ENCODE measurements around the gene ADARB1.
"Not testable (repeated sequence)": the region's sequence is repeated elsewhere in the genome, so short reads cannot be mapped to it uniquely, and the experiment has no call there.

ADARB1 gene

GRCh38 chr21:45136500-45136899, 62.1 kb downstream of the ADARB1 start:
- no peak for DNase-seq (ENCODE audit: low spot score)

GRCh38 chr21:45136927-45137611, 62.7 kb downstream of the ADARB1 start:
- DNase-seq (ENCODE audit: low spot score): peak; percentile 82

- no peak for DNase-seq (ENCODE audit: low spot score)
These were observed 63.2 kb downstream of the ADARB1 start for GRCh38 chr21:45137612-45137937.

GRCh38 chr21:45138199-45139002, 64.0 kb downstream of the ADARB1 start:
- DNase-seq (ENCODE audit: low spot score): peak; percentile 57

- DNase-seq (ENCODE audit: low spot score): not testable (repeated sequence)
These were observed 64.6 kb downstream of the ADARB1 start for GRCh38 chr21:45139003-45139360.

- no peak for DNase-seq (ENCODE audit: low spot score)
These were observed 65.1 kb downstream of the ADARB1 start for GRCh38 chr21:45139473-45139872.

GRCh38 chr21:45140346-45140940, 66.1 kb downstream of the ADARB1 start:
- DNase-seq (ENCODE audit: low spot score): peak; percentile 92

- not testable (repeated sequence) for DNase-seq (ENCODE audit: low spot score)
These were observed 66.6 kb downstream of the ADARB1 start for GRCh38 chr21:45140944-45141343.

- DNase-seq (ENCODE audit: low spot score): no peak
These were observed 67.1 kb downstream of the ADARB1 start for GRCh38 chr21:45141507-45141906.

GRCh38 chr21:45142469-45143308, 68.3 kb downstream of the ADARB1 start:
- peak; percentile 30 for DNase-seq (ENCODE audit: low spot score)

- DNase-seq (ENCODE audit: low spot score): no peak
These were observed 69.5 kb downstream of the ADARB1 start for GRCh38 chr21:45143855-45144254.

- no peak for DNase-seq (ENCODE audit: low spot score)
These were observed 70.8 kb downstream of the ADARB1 start for GRCh38 chr21:45145146-45145545.

GRCh38 chr21:45145846-45146245, 71.5 kb downstream of the ADARB1 start:
- not testable (repeated sequence) for DNase-seq (ENCODE audit: low spot score)

GRCh38 chr21:45146306-45146705, 71.9 kb downstream of the ADARB1 start:
- no peak for DNase-seq (ENCODE audit: low spot score)

- DNase-seq (ENCODE audit: low spot score): no peak
These were observed 72.4 kb downstream of the ADARB1 start for GRCh38 chr21:45146801-45147200.

- no peak for DNase-seq (ENCODE audit: low spot score)
These were observed 73.3 kb downstream of the ADARB1 start for GRCh38 chr21:45147473-45148315.

GRCh38 chr21:45148316-45148990, 74.1 kb downstream of the ADARB1 start:
- DNase-seq (ENCODE audit: low spot score): no peak

GRCh38 chr21:45149021-45149420, 74.6 kb downstream of the ADARB1 start:
- DNase-seq (ENCODE audit: low spot score): no peak

- DNase-seq (ENCODE audit: low spot score): no peak
These were observed 76.3 kb downstream of the ADARB1 start for GRCh38 chr21:45150638-45151131.

- DNase-seq (ENCODE audit: low spot score): no peak
These were observed 77.2 kb downstream of the ADARB1 start for GRCh38 chr21:45151445-45152160.
